SK-N-SH (cell line): Measurements from ENCODE around the gene FERMT2. TPM values are rescaled to one million over a fixed set of nuclear protein-coding genes. Genes with fewer than 3 reads are reported as not detected.
"Not testable (repeated sequence)": the region's sequence is repeated elsewhere in the genome, so short reads cannot be mapped to it uniquely, and the experiment has no call there.

Source experiments
- CTCF ChIA-PET: fragments of 300-600, 350-600 bp; formaldehyde crosslinking; extraction: SDS; loops from one replicate; lab custom pipeline; 2021; lab: Yijun Ruan, JAX
- POLR2A ChIA-PET: fragments of 350-600 bp; sonication (Branson Sonifier 250); formaldehyde crosslinking; extraction: SDS; loops from one replicate; lab custom pipeline; 2020; ENCODE audit warnings: antibody characterized with exemption, inconsistent platforms; lab: Yijun Ruan, JAX
- DNase-seq: peaks from one replicate; pipeline ENCODE4 v3.0.0; 2012
- H2AFZ ChIP-seq: fragments of 200-600 bp; sonication (generic); 2 replicates; pipeline ENCODE4 v1.8.1; 2016; ENCODE audit warnings: antibody characterized with exemption, mild to moderate bottlenecking, low read depth
- H3F3A ChIP-seq: fragments of 200-600 bp; sonication (generic); replicated peaks from 2 replicates; pipeline ENCODE3; 2016; ENCODE audit warnings: antibody characterized with exemption, mild to moderate bottlenecking; ENCODE audit not compliant: insufficient read depth
- H3K27ac ChIP-seq, 2 experiments: fragments of 200-500 bp in 1 of 2; fragments of 200-600 bp in 1 of 2; sonication (Bioruptor generic) in 1 of 2; sonication (generic), shearing (Covaris generic) in 1 of 2; 2 replicates each; pipeline versions ENCODE4 v1.5.1 to v1.6.1; 2014 to 2016; ENCODE audit warnings: low read depth in 2 of 2, inconsistent platforms in 1 of 2, low read length in 1 of 2, mild to moderate bottlenecking in 1 of 2, mixed read lengths in 1 of 2
- H3K27me3 ChIP-seq: fragments of 200-600 bp; sonication (generic), shearing (Covaris generic); 2 replicates; pipeline ENCODE4 v1.6.1; 2016; ENCODE audit warnings: mixed run types; ENCODE audit not compliant: insufficient read depth
- H3K36me3 ChIP-seq, 2 experiments: fragments of 200-500 bp in 1 of 2; fragments of 200-600 bp in 1 of 2; sonication (Bioruptor generic) in 1 of 2; sonication (generic) in 1 of 2; replicated peaks in 1 of 2; 2 replicates each; pipeline versions ENCODE3 to v1.5.1; 2014 to 2016; ENCODE audit warnings: low read length in 1 of 2, mild to moderate bottlenecking in 1 of 2; ENCODE audit not compliant: insufficient read depth in 2 of 2, control insufficient read depth in 1 of 2
- H3K4me1 ChIP-seq, 2 experiments: fragments of 200-500 bp in 1 of 2; fragments of 200-600 bp in 1 of 2; sonication (Bioruptor generic) in 1 of 2; sonication (generic), shearing (Covaris generic) in 1 of 2; 2 replicates each; pipeline versions ENCODE4 v1.5.1 to v1.6.1; 2014 to 2016; ENCODE audit warnings: low read depth in 1 of 2, low read length in 1 of 2, mixed run types in 1 of 2; ENCODE audit not compliant: insufficient read depth in 2 of 2, control insufficient read depth in 1 of 2
- H3K4me2 ChIP-seq: fragments of 200-600 bp; sonication (generic), shearing (Covaris generic); 2 replicates; pipeline ENCODE4 v1.6.1; 2017; ENCODE audit warnings: mixed run types
- H3K4me3 ChIP-seq, 2 experiments: fragments of 200-500 bp in 1 of 2; fragments of 200-600 bp in 1 of 2; sonication (Bioruptor generic) in 1 of 2; sonication (generic), shearing (Covaris generic) in 1 of 2; 2 replicates each; pipeline versions ENCODE4 v1.5.1 to v1.8.1; 2014 to 2016; ENCODE audit warnings: low read depth in 2 of 2, inconsistent platforms in 1 of 2, low read length in 1 of 2, mild to moderate bottlenecking in 1 of 2, mixed read lengths in 1 of 2, moderate library complexity in 1 of 2
- H3K79me2 ChIP-seq: fragments of 200-600 bp; sonication (generic); 2 replicates; pipeline ENCODE4 v1.8.1; 2017; ENCODE audit warnings: mild to moderate bottlenecking; ENCODE audit not compliant: insufficient read depth
- H3K9ac ChIP-seq: fragments of 200-600 bp; sonication (generic); 2 replicates; pipeline ENCODE4 v1.6.1; 2017; ENCODE audit warnings: mixed run types
- H3K9me2 ChIP-seq: fragments of 200-600 bp; sonication (generic); 2 replicates; pipeline ENCODE4 v1.6.1; 2017; ENCODE audit warnings: mixed run types
- H3K9me3 ChIP-seq: fragments of 200-600 bp; sonication (generic); 2 replicates; pipeline ENCODE4 v1.6.1; 2017; ENCODE audit warnings: mixed run types, mild to moderate bottlenecking, moderate library complexity
- H4K20me1 ChIP-seq: fragments of 200-600 bp; sonication (generic); 2 replicates; pipeline ENCODE4 v1.6.1; 2017; ENCODE audit warnings: mild to moderate bottlenecking, mixed run types; ENCODE audit not compliant: insufficient read depth
- CHD2 ChIP-seq: fragments of 150-350 bp; IDR thresholded peaks from 2 replicates; pipeline ENCODE4 v1.6.1; 2018; ENCODE audit warnings: low read length; ENCODE audit not compliant: partially characterized antibody
- EZH2phosphoT487 ChIP-seq: fragments of 200-600 bp; sonication (generic); IDR thresholded peaks from 2 replicates; pipeline ENCODE4 v1.6.1; 2017; ENCODE audit warnings: low read depth, mixed run types, mild to moderate bottlenecking, antibody characterized with exemption, moderate library complexity, borderline replicate concordance
- FOSL2 ChIP-seq: IDR thresholded peaks from 2 replicates; pipeline ENCODE4 v1.4.0; 2012; ENCODE audit warnings: low read depth, mild to moderate bottlenecking, moderate library complexity, borderline replicate concordance
- FOXJ3 ChIP-seq: sonication (generic); formaldehyde crosslinking; IDR thresholded peaks from 2 replicates; pipeline ENCODE4 v1.5.1; 2020; ENCODE audit warnings: mild to moderate bottlenecking, missing genetic modification reagents
- GATA2 ChIP-seq: sonication (generic); formaldehyde crosslinking; IDR thresholded peaks from 2 replicates; pipeline ENCODE4 v1.5.0; 2020; ENCODE audit warnings: mild to moderate bottlenecking, missing genetic modification reagents
- JUND ChIP-seq: IDR thresholded peaks from 2 replicates; pipeline ENCODE4 v1.4.0; 2012
- MEF2A ChIP-seq: IDR thresholded peaks from 2 replicates; pipeline ENCODE4 v1.4.0; 2012; ENCODE audit warnings: low read depth, borderline replicate concordance
- MXI1 ChIP-seq: IDR thresholded peaks from 2 replicates; pipeline ENCODE4 v1.6.1; 2012; ENCODE audit warnings: mild to moderate bottlenecking, low read depth, low read length, improper control_type of control experiment
- RFX5 ChIP-seq: IDR thresholded peaks from 2 replicates; pipeline ENCODE4 v1.6.1; 2012; ENCODE audit warnings: mild to moderate bottlenecking, improper control_type of control experiment, low read length
- RXRA ChIP-seq: IDR thresholded peaks from 2 replicates; pipeline ENCODE4 v1.4.0; 2012; ENCODE audit warnings: low read depth, mild to moderate bottlenecking, borderline replicate concordance
- SMC3 ChIP-seq: IDR thresholded peaks from 2 replicates; pipeline ENCODE4 v1.6.1; 2012; ENCODE audit warnings: low read depth, low read length, improper control_type of control experiment
- TCF12 ChIP-seq: IDR thresholded peaks from 2 replicates; pipeline ENCODE4 v1.4.0; 2012
- TEAD4 ChIP-seq: IDR thresholded peaks from 2 replicates; pipeline ENCODE4 v1.4.0; 2012; ENCODE audit warnings: mild to moderate bottlenecking, borderline replicate concordance; ENCODE audit not compliant: insufficient read depth
- YY1 ChIP-seq: IDR thresholded peaks from 2 replicates; pipeline ENCODE4 v1.4.0; 2012; ENCODE audit warnings: low read depth, mild to moderate bottlenecking
- WGBS: methylation state at CpG from one replicate; pipeline ENCODE4 v1.1.6; 2017; ENCODE audit warnings: low lambda C conversion rate; 5-methylcytosine and 5-hydroxymethylcytosine counted together
- polyA plus RNA-seq, 3 experiments: library from polyadenylated mRNA; depleted of rRNA; stranded (reverse); fragments of >200 nt; gene quantifications; 2 replicates each; pipeline ENCODE4 v1.2.3, GENCODE V29; 2012
- TF ChIP-seq, protein P1 (sequence below): IDR thresholded peaks from 2 replicates; pipeline ENCODE4 v1.4.0; 2012; ENCODE audit warnings: low read depth, borderline replicate concordance
- TF ChIP-seq, protein P2 (sequence below): fragments of 150-350 bp; IDR thresholded peaks from 2 replicates; pipeline ENCODE4 v1.6.1; 2016; ENCODE audit warnings: mild to moderate bottlenecking, low read depth, low read length
- TF ChIP-seq, protein P3 (sequence below): fragments of 150-350 bp; IDR thresholded peaks from 2 replicates; pipeline ENCODE4 v1.6.1; 2017; ENCODE audit warnings: antibody characterized with exemption, low read length, low read depth, borderline replicate concordance
- TF ChIP-seq, protein P4 (sequence below): IDR thresholded peaks from 2 replicates; pipeline ENCODE4; 2012
- TF ChIP-seq, protein P5 (sequence below): IDR thresholded peaks from 2 replicates; pipeline ENCODE4 v1.6.1; 2012; ENCODE audit warnings: mild to moderate bottlenecking, low read depth, low read length, moderate library complexity

Gene FERMT2
- polyA plus RNA-seq, 1 of the 3 experiments (the other 2 are of a cell fraction), result 40.1 TPM

DNA sequence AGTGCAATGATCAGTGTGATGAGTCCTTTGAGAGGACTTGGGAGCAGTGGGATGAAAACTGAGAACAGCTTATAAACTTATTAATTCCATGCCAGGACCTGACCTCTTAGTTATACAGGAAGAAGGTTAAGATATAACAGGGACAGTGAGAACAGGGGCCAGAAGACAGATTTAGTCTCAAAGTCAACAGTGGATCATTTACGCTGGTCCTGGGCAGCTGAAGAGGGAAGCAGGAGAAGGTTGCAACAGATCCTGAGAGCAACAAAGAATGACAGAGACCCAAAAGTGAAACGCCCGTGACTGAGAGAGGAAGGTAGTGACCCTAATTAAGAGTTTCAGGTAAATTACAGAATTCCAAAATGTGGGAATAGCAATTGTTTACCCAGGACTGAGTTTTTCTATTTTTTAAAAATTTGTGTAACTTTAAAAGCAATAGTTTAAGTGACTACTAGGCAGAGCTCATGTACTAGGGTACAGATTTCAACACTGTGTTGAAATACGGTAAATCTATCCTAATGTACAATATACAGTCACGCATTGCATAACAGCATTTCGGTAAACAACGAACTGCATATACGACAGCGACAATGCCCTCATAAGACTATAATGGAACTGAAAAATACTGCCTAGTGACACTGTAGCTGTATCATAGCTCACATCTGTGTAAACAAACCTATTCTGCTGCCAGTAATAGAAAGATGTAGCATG, 81.8 kb downstream of the FERMT2 start:
- Histone ChIP-seq H3K4me3 (no peak overlapping the region), H3K27me3 (no peaks in the 10 kb centered on the region), H3K36me3 (peaks cover 65 to 89% of the 10 kb centered on the region in 2 experiments), H3K9me2 (no peaks in the 10 kb centered on the region), H3K4me2 (no peak overlapping the region), H2AFZ (no peak overlapping the region), H3K9me3 (no peaks in the 10 kb centered on the region), H3F3A (peaks cover 33% of the 10 kb centered on the region), H3K4me1 (peaks cover 3 to 5% of the 10 kb centered on the region in 2 experiments; a peak in 2 of 4 replicates), H3K27ac (no peak overlapping the region), H3K9ac (no peak overlapping the region), H3K79me2 (peaks cover 87% of the 10 kb centered on the region), H4K20me1 (no peaks in the 10 kb centered on the region)
- ChIA-PET POLR2A (no interaction called here), CTCF (interaction anchor here (1.1 to 1.4 kb wide), 3 partner anchors 9 to 40 kb away, joined by 3 read pairs; no protein-coding TSS in a partner anchor)
- WGBS, result 97% methylated on average over 9 of the region's 9 CpGs
- TF ChIP-seq, protein P1, sequence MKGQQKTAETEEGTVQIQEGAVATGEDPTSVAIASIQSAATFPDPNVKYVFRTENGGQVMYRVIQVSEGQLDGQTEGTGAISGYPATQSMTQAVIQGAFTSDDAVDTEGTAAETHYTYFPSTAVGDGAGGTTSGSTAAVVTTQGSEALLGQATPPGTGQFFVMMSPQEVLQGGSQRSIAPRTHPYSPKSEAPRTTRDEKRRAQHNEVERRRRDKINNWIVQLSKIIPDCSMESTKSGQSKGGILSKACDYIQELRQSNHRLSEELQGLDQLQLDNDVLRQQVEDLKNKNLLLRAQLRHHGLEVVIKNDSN, result no peak
- TF ChIP-seq, protein P2, sequence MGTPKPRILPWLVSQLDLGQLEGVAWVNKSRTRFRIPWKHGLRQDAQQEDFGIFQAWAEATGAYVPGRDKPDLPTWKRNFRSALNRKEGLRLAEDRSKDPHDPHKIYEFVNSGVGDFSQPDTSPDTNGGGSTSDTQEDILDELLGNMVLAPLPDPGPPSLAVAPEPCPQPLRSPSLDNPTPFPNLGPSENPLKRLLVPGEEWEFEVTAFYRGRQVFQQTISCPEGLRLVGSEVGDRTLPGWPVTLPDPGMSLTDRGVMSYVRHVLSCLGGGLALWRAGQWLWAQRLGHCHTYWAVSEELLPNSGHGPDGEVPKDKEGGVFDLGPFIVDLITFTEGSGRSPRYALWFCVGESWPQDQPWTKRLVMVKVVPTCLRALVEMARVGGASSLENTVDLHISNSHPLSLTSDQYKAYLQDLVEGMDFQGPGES, result no peak
- TF ChIP-seq EZH2phosphoT487, result no peak
- TF ChIP-seq GATA2, result no peak
- TF ChIP-seq RXRA, result no peak
- TF ChIP-seq, protein P3, sequence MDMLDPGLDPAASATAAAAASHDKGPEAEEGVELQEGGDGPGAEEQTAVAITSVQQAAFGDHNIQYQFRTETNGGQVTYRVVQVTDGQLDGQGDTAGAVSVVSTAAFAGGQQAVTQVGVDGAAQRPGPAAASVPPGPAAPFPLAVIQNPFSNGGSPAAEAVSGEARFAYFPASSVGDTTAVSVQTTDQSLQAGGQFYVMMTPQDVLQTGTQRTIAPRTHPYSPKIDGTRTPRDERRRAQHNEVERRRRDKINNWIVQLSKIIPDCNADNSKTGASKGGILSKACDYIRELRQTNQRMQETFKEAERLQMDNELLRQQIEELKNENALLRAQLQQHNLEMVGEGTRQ, result no peak
- no peak for TF ChIP-seq RFX5
- no peak for TF ChIP-seq CHD2
- no peak for TF ChIP-seq FOXJ3 (CRISPR knock-in tag)
- no peak for TF ChIP-seq JUND
- TF ChIP-seq, protein P4, sequence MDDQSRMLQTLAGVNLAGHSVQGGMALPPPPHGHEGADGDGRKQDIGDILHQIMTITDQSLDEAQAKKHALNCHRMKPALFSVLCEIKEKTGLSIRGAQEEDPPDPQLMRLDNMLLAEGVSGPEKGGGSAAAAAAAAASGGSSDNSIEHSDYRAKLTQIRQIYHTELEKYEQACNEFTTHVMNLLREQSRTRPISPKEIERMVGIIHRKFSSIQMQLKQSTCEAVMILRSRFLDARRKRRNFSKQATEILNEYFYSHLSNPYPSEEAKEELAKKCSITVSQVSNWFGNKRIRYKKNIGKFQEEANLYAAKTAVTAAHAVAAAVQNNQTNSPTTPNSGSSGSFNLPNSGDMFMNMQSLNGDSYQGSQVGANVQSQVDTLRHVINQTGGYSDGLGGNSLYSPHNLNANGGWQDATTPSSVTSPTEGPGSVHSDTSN, result no peak
- TF ChIP-seq TEAD4, result no peak
- no peak for TF ChIP-seq MEF2A
- no peak for TF ChIP-seq TCF12
- no peak for TF ChIP-seq SMC3
- TF ChIP-seq FOSL2, result no peak
- TF ChIP-seq, protein P5, sequence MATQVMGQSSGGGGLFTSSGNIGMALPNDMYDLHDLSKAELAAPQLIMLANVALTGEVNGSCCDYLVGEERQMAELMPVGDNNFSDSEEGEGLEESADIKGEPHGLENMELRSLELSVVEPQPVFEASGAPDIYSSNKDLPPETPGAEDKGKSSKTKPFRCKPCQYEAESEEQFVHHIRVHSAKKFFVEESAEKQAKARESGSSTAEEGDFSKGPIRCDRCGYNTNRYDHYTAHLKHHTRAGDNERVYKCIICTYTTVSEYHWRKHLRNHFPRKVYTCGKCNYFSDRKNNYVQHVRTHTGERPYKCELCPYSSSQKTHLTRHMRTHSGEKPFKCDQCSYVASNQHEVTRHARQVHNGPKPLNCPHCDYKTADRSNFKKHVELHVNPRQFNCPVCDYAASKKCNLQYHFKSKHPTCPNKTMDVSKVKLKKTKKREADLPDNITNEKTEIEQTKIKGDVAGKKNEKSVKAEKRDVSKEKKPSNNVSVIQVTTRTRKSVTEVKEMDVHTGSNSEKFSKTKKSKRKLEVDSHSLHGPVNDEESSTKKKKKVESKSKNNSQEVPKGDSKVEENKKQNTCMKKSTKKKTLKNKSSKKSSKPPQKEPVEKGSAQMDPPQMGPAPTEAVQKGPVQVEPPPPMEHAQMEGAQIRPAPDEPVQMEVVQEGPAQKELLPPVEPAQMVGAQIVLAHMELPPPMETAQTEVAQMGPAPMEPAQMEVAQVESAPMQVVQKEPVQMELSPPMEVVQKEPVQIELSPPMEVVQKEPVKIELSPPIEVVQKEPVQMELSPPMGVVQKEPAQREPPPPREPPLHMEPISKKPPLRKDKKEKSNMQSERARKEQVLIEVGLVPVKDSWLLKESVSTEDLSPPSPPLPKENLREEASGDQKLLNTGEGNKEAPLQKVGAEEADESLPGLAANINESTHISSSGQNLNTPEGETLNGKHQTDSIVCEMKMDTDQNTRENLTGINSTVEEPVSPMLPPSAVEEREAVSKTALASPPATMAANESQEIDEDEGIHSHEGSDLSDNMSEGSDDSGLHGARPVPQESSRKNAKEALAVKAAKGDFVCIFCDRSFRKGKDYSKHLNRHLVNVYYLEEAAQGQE, result no peak
- no peak for TF ChIP-seq MXI1
- no peak for TF ChIP-seq YY1
- no peak for DNase-seq

DNA sequence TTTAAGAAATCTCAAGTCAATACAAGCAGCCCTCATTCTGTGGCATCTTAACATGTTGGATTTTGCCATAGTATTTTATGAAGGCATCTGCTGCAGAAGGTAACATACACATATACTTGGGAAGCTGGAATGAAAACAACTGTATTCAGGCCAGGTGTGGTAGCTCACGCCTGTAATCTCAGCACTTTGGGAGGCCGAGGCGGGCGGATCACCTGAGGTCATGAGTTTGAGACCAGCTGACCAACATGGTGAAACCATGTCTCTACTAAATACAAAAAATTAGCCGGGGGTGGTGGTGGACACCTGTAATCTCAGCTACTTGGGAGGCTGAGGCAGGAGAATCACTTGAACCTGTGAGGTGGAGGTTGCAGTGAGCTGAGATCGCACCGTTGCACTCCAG, 86.0 kb downstream of the FERMT2 start:
- CTCF ChIA-PET, result interaction anchor here (0.7 to 1.3 kb wide), 2 partner anchors 46 to 96 kb away, joined by 3 to 4 read pairs; no protein-coding TSS in a partner anchor

More for the DNA sequence above, 86.0 kb downstream of the FERMT2 start:
- H3K4me2 ChIP-seq, H3K27me3 ChIP-seq, H3K9ac ChIP-seq, DNase-seq, H2AFZ ChIP-seq, H3K9me3 ChIP-seq, H3K4me1 ChIP-seq, H3K27ac ChIP-seq, POLR2A ChIA-PET, H3K4me3 ChIP-seq, H4K20me1 ChIP-seq, H3K9me2 ChIP-seq: not testable (repeated sequence)
- Histone ChIP-seq H3K36me3 (peaks cover 57 to 82% of the 10 kb centered on the region in 2 experiments), H3K79me2 (peaks cover 83% of the 10 kb centered on the region), H3F3A (peaks cover 47% of the 10 kb centered on the region)
- WGBS, result 100% methylated on average over 7 of the region's 7 CpGs
